Loucy (cell line): ENCODE measurements around the gene CFAP97.

Source experiments
- H2AFZ ChIP-seq: fragments of 200-600 bp; sonication (generic); 2 replicates; pipeline ENCODE4 v1.6.0; 2016; ENCODE audit warnings: antibody characterized with exemption, mild to moderate bottlenecking, low read length, moderate library complexity
- H3F3A ChIP-seq: fragments of 200-600 bp; 2 replicates; pipeline ENCODE4 v1.6.0; 2016; ENCODE audit warnings: antibody characterized with exemption, low read depth, mild to moderate bottlenecking
- H3K27me3 ChIP-seq: fragments of 200-600 bp; sonication (generic); 2 replicates; pipeline ENCODE4 v1.6.1; 2014; ENCODE audit warnings: low read length, mild to moderate bottlenecking; ENCODE audit not compliant: insufficient read depth, poor library complexity, severe bottlenecking
- H3K36me3 ChIP-seq: fragments of 200-600 bp; sonication (generic); 2 replicates; pipeline ENCODE4 v1.6.1; 2016; ENCODE audit warnings: low read length; ENCODE audit not compliant: insufficient read depth
- H3K4me1 ChIP-seq: fragments of 200-600 bp; sonication (generic); 2 replicates; pipeline ENCODE4 v1.5.1; 2014; ENCODE audit warnings: low read length, mild to moderate bottlenecking; ENCODE audit not compliant: insufficient read depth, poor library complexity, severe bottlenecking
- H3K4me2 ChIP-seq: fragments of 200-600 bp; sonication (generic); 2 replicates; pipeline ENCODE4 v1.6.0; 2014; ENCODE audit warnings: antibody characterized with exemption, low read length, low read depth, mild to moderate bottlenecking; ENCODE audit not compliant: poor library complexity, severe bottlenecking
- H3K4me3 ChIP-seq: fragments of 200-600 bp; sonication (generic); 2 replicates; pipeline ENCODE4 v1.5.1; 2014; ENCODE audit warnings: low read length, mild to moderate bottlenecking, mixed read lengths; ENCODE audit not compliant: poor library complexity, severe bottlenecking
- H3K79me2 ChIP-seq: fragments of 200-600 bp; sonication (generic); 2 replicates; pipeline ENCODE4 v1.6.1; 2014; ENCODE audit warnings: low read length; ENCODE audit not compliant: insufficient read depth
- H3K9ac ChIP-seq: fragments of 200-600 bp; sonication (generic); 2 replicates; pipeline ENCODE4 v1.6.0; 2014; ENCODE audit warnings: mild to moderate bottlenecking, low read depth, low read length, moderate library complexity; ENCODE audit not compliant: poor library complexity, severe bottlenecking
- H3K9me2 ChIP-seq: fragments of 200-600 bp; sonication (generic); replicated peaks from 2 replicates; pipeline ENCODE4 v1.6.1; 2016; ENCODE audit warnings: low read depth, low read length, mixed read lengths
- H3K9me3 ChIP-seq: fragments of 200-600 bp; sonication (generic); 2 replicates; pipeline ENCODE4 v1.6.1; 2014; ENCODE audit warnings: mild to moderate bottlenecking, antibody characterized with exemption, low read length, low read depth; ENCODE audit not compliant: insufficient read depth
- H4K20me1 ChIP-seq: fragments of 200-600 bp; sonication (generic); 2 replicates; pipeline ENCODE4 v1.6.0; 2014; ENCODE audit warnings: antibody characterized with exemption, low read length, mild to moderate bottlenecking; ENCODE audit not compliant: insufficient read depth, poor library complexity, severe bottlenecking
- CTCF ChIP-seq: fragments of 200-600 bp; sonication (generic); conservative IDR thresholded peaks from 2 replicates; pipeline ENCODE4 v1.5.1; 2014; ENCODE audit warnings: mild to moderate bottlenecking, antibody characterized with exemption, low read length
- EZH2phosphoT487 ChIP-seq: fragments of 200-600 bp; IDR thresholded peaks from 2 replicates; pipeline ENCODE4 v1.6.1; 2018; ENCODE audit warnings: antibody characterized with exemption, mild to moderate bottlenecking, moderate library complexity, borderline replicate concordance

Gene CFAP97

GRCh38 chr4:185217408-185217975 lies 13.7 kb upstream of the CFAP97 start:
- Histone ChIP-seq H3K27me3 (no peaks in the 10 kb centered on the region), H3K4me1 (no peaks in the 10 kb centered on the region), H3F3A (no peaks in the 10 kb centered on the region), H3K4me2 (no peak overlapping the region), H3K79me2 (no peaks in the 10 kb centered on the region), H2AFZ (no peak overlapping the region), H3K36me3 (no peaks in the 10 kb centered on the region), H3K9ac (no peak overlapping the region), H4K20me1 (no peaks in the 10 kb centered on the region), H3K4me3 (no peak overlapping the region), H3K9me2 (no peaks in the 10 kb centered on the region; the same call in 1 of the 2 replicates), H3K9me3 (no peaks in the 10 kb centered on the region)
- TF ChIP-seq CTCF: no peak

GRCh38 chr4:185215261-185215660 lies 11.5 kb upstream of the CFAP97 start:
- Histone ChIP-seq H3K27me3 (no peaks in the 10 kb centered on the region), H3K36me3 (no peaks in the 10 kb centered on the region), H3K9ac (no peak overlapping the region), H3K4me3 (no peak overlapping the region), H3K9me2 (no peaks in the 10 kb centered on the region), H3K79me2 (no peaks in the 10 kb centered on the region), H2AFZ (no peak overlapping the region), H3K9me3 (no peaks in the 10 kb centered on the region), H3K4me2 (no peak overlapping the region), H4K20me1 (no peaks in the 10 kb centered on the region), H3K4me1 (no peaks in the 10 kb centered on the region), H3F3A (no peaks in the 10 kb centered on the region)
- TF ChIP-seq CTCF: no peak
- no peak for TF ChIP-seq EZH2phosphoT487

GRCh38 chr4:185213877-185214276 lies 10.1 kb upstream of the CFAP97 start:
- Histone ChIP-seq H3K9me2 (no peaks in the 10 kb centered on the region), H3K36me3 (no peaks in the 10 kb centered on the region), H3K27me3 (no peaks in the 10 kb centered on the region), H3K9me3 (no peaks in the 10 kb centered on the region), H4K20me1 (no peaks in the 10 kb centered on the region), H3F3A (no peaks in the 10 kb centered on the region), H3K79me2 (no peaks in the 10 kb centered on the region), H2AFZ (no peak overlapping the region), H3K4me2 (no peak overlapping the region), H3K4me3 (no peak overlapping the region), H3K4me1 (no peaks in the 10 kb centered on the region), H3K9ac (no peak overlapping the region)
- TF ChIP-seq CTCF (no peak), EZH2phosphoT487 (no peak)
